ENCODE data around the gene AGAP1.

Gene AGAP1

DNA sequence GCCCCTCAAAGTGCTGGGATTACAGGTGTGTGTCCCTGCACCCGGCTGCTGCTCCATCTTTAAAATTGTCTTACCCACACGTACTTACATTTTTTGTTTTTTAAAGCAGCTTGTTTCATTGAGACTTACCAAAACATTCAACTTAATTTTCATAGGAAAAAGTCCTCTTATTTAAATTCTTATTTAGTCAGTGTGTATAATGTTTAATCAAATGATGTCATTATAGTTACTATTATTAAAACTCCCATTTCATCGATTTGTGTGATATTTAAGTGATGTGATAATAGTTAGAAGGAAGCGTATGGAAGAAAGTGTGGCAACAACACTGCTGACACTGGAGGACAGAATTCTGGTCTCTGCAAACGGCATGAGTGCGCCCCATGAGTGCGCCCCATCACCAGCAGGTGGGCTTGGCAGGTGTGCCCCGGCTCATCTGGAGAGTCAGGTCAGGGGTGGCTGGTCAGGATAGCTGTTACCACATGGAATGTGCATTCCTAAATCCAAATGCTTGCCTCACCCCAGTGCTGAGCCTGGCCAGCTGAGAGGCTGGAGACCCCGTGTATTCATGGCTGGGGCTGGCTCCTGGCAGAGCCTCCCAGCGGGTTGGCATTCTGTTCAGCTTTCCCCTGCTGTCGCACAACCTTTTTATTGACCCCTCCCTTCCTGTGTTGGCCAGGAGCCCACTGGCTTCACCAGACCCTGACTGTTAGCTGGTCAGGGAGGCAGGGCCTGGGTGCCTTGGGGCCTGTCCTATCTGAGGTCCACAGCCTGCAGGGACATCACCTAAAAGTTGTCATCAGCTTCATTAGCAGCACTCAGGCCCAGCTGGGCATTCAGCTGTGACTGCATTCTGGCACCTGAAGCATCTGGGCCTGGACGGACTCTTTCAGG lies 79.7 kb downstream of the AGAP1 start:
- no peak for DNase-seq

DNA sequence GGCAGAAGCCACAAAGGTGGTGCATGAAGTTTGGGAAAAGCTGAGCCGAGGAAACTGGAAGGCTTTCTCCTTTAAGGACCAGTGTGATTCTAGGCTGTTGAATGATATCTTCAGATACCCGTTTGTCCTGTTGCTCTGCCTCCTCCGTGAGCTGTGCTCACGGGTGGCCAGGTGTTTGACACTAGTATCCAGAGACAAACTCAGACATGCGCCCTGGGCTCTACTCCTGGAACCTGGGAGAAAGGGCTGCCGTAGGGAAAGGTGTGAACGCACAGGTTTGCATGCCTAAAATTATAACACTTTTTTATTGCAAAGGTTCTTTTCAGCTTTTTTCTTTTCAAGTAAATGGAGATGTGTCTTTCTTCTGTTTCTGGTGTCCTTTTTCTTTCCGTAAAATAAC lies 81.6 kb downstream of the AGAP1 start:
- no peak for DNase-seq

DNA sequence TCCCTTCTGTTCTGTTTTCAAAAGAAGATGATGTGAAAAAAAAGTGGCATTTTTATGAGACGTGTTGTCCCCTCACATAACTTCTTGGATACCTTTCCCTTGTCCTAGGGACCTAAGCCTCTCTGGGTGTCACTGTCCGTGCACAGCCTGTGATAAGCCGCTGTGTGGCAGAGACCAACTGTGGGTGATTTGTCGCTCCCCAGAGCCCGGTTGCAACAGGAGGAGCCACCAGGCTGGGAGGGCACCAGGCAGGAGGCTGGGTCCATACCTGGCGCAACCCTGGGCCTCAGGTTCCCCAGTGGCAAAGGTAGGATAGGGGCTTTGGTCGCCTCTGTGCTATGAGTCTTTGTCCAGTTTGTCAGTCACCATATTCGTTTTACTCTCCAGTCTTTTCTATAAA lies 82.1 kb downstream of the AGAP1 start:
- DNase-seq: no peak

DNA sequence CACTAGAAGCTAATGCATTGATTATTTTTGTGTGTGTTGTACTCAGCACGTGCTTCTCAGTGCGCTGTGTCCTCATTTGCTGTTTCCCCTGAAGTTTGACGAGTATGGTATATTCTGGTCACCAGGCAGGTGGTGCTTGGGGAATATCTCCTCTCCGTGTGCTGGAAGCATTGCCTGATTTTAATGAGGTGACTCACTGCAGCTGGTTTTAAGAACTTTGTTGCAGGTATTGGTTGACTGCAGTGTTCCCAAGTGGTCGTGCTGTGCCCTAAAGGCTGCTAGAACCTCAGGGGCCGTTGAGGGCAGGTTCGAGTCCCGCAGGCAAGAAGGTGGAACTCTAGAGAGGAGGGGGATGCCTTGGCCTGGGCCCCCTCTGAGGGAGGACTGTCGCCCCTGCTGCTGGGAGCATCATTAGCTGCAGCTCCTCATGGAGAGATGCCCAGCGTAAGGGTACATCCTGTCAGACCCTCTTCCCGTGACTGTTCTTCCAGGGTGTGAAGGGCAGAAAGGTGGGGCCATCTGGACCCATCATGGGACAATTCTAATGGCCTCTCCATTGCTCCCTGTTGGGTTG lies 82.6 kb downstream of the AGAP1 start:
- DNase-seq: no peak

DNA sequence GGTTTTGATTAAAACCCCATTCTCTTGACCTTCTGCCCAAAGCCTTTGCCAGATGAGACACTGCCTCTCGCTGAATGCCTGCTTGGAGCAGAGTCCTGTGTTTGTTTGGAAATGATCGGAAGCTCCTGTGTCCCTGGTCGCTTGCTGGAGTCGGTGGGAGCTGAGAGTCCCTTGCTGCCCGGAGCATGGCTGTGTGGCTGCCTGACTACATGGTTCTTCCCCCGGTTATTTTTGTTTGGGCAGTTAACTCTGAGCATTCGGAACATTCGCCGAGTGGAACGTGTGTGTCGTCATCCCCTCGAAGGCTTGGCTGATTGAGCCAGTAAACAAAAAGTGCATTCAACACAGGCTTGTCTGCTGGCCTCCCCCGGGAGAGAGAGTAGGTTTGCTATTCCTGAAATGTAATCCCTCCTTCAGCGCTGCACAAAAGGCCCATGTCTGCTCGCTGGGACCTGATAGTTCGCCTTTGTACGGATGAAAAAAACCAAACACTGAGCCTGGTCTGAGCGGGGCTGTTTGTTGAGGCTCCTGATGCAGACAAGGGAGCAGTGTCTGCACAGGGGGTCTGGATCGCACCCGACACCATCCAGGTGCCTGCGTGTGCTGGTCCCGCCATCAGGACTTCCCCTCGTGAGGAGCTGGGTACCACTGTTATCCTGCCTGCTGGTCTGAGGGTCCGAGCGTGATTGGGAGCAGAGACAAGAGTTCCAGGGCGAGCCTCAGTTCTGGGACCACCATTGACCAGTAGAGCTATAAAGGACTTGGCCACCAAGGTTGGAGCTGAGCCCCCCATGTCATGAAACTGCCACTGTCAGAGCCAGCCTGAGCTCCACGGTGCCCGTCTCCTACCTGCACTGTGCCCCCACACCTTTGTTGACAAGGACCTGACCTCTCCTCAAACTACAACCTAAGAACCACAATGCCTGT lies 83.8 kb downstream of the AGAP1 start:
- DNase-seq: peak; percentile 63

DNA sequence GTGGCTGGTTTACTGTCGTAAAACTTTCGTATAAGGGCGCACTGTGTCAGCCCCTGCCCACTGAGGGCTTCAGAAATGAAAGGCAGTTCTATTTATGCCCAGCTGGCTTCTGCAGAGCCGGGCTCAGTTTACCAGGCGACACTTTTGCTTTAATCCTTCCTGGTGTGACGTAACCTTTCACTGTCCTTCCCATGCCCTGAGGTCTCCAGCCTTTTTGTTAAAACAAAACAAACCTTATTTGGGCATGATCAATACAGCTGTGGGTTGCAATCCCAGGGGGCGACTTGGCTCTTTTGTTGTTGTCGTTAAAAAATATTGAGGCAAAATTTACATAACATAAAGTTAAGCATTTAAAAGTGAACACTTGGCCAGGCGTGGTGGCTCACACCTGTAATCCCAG lies 85.3 kb downstream of the AGAP1 start:
- no peak for DNase-seq

DNA sequence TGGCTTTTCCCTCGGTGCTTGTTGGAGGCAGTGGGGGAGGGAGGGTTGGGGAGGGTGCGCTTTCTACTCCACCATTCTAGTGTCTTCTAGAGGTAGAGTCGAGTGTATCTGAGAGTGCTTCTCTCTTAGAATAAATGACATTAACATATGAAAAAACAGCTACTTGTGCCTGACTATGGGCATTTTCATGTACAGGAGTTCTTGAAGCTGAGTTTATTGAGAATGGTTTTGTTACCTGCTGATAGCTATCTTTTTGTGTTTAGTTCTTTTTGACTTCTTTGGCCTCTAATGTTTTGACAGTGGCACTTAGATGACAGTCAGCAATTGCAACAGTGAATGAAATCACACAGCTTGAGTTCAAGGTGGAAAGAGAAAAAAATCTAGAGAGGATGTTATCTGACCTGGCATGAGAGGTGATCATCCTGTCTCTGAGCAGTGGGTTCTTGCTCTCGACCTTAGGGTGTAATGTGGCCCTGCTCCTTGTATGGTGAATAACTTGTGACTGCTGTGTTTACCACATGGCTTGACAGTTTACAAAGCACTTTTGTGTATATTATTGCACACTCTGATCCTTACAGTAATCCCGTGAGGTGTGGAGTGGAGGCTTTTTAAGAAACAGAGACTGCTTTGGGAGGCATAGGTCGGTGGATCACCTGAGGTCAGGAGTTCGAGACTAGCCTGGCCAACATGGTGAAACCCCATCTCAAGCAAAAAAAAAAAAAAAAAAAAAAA lies 86.7 kb downstream of the AGAP1 start:
- no peak for DNase-seq

DNA sequence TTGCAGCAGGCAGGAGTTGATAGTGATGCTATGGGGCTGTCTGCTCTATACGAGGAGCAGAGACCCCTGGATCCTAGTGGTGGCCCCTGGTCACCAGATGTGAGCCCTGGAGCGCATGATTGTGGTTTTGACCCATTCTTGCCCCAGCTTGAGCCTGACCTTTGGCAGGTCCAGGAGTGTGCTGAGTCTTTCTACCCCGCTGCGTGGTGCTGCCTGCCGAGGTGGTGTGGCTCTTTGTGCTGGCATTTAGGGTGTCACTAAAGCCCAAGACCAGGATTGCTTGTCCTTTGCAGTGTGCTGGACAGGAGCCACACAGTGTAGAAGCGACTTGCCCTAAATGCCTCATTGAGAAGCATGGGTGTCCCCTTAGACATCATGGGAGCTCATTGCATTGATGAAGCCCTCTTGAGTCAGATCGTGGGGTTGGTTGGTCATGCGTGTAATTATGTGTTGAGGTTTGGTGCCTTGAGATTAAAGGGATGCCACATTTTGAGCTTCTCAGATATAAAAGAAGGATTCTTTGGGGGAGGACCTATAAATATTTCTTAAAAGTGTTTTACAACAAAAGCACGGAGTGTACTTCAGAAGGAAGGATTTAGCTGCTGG lies 88.3 kb downstream of the AGAP1 start:
- no peak for DNase-seq

DNA sequence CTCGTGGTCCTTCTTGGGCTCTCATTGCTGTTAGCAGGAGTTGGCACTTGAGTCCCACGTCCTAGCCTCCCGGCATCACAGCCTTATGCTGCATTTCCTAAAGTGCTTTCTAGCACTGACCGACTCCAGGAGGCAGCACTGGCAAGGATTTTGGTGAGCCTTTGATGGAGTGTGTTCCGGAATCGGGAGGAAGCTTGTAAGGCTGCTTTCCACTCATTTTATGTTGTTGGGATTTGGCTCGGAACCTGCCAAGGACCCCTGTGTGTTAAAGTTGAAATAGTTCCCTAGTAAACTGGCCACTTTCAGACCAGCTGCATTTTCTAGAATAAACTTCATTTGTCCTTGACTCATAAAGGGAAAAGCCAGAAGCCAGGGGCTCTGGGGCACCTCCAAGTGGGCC lies 88.9 kb downstream of the AGAP1 start:
- no peak for DNase-seq

DNA sequence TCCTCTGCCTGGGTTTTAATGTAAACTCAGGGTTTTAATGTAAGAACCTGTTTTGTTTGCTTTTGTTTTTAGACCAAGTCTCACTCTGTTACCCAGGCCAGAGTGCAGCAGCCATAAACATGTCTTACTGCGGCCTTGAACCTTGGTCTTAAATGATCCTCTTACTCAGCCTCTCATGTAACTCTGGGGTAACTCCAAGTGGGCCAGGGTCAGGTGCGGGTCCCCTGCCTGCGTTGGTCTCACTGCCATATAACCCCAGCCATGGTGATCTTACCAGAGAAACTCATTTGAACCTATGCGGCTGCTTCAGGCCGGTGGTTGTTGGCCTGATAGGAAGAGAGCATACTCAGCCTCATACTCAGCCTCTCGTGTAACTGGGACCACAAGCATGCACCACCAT lies 89.3 kb downstream of the AGAP1 start:
- no peak for DNase-seq

DNA sequence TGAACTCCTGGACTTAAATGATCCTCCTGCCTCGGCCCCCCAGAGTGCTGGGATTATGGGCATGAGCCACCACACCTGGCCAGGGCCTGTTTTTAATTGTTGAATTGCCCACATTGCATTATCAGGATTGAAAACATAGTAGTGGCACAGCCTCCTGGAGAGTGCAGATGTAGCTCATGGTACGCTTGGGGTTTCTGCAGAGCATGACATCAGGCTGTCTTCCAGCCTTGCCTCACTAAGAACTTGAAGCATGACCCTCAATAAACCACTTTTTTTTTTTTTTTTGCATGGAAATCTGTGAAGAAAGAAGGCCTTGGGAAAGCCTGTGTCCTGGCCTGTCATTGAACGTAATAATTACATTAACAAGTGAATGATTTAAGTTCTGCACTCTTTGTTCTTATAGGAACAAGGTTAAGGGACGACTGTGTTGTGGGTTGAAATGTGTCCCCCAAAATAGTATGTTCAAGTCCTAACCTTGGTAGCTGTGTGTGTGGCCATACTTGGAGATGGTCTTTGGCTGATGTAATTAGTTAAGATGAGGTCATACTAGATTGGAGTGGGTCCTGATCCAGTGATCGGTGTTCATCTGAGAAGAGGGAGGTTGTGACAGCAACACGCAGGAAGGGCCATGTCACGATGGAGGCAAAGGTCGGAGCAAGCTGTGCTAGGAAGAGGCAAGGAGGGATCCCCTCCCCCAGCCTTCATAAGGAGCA lies 90.2 kb downstream of the AGAP1 start:
- DNase-seq: no peak

DNA sequence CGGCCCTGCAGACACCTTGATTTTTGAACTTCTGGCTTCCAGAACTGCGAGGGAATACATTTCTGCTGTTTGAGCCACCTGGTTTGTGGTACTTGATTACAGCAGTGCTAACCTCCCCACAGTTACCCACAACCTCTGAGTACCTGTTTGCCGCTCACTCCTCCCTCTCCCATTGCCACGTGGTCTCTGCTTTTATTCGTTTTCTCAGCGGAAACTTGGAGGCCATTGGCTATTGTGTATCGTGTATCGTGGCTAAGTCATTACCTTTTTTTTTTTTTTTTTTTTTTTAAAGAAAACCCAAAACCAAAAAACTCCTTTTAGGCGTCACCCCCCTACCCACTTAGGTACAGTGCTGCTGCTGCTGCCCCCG lies 90.8 kb downstream of the AGAP1 start:
- no peak for DNase-seq

DNA sequence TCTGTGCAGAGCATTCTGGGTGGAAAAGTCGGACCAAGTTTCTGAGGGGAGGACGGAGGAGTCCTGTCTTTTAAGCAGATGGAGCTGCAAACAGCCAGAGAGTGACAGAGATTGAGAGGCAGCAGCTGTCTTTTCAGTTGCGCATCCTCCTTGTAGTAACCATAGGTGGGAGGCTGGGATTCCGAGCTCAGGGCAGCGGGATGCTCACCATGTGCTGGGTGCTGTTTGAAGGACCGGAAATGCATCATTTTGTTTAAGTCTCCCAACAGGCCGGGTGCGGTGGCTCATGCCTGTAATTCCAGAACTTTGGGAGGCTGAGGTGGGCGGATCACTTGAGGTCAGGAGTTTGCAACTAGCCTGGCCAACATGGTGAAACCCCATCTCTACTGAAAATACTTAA lies 93.4 kb downstream of the AGAP1 start:
- DNase-seq: peak; percentile 4

DNA sequence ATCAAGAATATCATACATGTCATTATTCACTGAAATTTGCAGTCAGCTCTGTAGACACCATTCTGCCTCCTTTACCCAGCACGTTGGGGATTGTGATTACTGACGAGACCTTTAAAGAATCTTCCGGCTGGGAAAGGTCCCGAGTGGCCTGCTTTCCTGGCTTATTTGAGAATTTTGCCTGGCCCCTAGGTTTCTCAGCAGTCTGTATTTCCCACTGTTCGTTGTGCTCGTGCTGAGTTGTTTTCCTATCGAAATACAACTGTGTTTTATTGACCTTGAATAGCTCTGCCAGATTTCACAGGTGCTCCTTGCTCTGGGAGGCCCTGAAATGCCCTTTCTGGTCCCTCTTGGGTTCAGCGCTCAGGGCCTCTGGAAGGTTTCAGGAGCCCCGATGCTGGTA lies 94.9 kb downstream of the AGAP1 start:
- no peak for DNase-seq

DNA sequence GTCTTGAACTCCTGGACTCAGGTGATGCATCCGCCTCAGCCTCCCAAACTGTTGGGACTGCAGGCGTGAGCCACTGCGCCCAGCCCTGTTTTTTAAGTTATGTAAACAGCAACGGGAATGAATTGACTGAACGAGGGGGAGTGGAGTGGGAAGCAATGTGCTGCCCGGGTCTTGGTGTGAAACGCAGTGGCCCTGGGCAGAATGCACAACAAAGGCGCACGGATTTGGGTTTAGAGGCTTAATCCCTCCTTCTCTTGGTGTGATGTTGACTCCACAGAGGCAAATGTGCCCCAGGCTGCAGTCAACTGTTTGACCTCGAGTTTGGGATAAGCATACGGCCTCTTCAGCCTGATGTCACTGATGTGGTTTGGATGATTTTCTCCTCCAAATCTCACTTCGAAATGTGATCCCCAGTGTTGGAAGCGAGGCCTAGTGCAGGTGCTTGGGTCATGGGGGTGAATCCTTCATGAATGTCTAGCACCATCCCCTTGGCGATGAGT lies 97.4 kb downstream of the AGAP1 start:
- DNase-seq: no peak

DNA sequence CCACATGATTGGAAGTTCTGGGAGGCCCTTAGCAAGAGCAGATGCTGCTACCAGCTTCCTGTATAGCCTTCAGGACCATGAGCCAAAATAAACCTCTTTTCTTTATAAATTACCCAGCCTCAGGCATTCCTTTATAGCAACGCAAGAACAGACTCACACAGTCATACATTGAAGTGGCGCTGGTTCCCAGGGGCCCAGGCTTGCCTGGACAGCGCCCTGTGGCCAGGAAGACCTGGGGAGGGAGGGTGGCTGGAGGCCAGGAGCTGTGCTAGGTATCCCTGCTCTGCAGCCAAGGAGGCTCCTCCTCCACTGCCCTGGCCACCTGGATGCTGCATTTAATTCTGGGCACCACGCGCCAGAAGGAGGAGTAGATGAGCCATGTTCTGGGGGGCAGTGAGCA lies 98.1 kb downstream of the AGAP1 start:
- DNase-seq: no peak

DNA sequence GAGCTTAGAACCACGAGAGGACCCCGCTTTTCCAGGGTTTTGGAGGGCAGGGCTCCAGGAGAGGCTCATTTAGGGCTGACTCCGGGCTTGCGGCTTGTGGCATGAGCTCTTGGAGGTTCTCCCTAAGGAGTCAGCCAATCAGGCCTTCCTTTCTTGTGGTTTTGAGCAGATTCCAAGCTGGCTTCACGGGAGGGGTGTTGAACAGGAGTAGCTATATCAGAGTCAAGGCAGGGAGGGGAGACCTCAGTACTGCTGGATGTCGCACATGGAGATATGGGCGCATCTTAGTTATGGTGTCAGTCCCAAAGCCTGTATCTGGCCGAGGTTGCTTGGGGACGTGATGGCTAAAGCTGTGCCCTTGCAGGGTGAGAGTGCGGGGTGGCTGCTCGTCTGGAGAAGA lies 98.6 kb downstream of the AGAP1 start:
- DNase-seq: peak; percentile 31

DNA sequence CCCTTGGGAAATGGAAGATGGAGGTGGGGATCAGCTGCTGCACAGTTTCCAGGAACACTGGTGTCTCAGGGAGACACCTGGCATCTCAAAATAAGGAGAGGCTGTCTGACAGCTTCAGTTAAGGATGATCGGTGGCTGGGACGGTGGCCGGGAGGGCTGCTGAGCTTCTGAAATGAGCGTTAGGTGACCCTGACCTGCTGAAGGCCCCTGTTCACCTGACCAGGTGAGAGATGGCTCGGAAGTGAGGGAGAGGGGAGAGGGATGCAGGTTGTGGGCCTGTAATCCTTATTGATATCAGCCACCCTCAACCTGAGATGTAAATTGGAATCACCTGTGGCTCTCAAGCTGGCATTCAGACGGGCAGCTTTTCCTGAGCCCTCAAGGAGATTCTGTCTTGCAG lies 99.0 kb downstream of the AGAP1 start:
- DNase-seq: peak; percentile 31

DNA sequence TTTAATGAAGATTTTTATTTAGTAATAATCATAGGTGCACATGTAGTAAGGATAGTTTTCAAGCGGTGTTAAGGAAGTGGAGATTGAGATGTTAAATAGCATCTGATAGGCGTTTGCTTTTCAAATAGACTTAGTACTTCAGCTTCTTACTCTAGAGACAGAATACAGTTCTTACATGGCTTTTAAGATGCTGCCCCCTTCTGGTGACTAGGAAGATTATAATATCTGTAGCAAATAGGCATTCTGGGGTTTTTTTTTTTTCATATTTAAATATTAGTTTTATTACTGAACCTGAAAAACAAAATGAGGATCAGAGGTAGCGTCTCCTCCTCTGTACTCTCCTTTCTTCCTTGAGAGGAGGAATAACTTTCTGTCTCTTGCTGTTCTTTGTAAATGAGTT lies 100.2 kb downstream of the AGAP1 start:
- DNase-seq: peak; percentile 87

DNA sequence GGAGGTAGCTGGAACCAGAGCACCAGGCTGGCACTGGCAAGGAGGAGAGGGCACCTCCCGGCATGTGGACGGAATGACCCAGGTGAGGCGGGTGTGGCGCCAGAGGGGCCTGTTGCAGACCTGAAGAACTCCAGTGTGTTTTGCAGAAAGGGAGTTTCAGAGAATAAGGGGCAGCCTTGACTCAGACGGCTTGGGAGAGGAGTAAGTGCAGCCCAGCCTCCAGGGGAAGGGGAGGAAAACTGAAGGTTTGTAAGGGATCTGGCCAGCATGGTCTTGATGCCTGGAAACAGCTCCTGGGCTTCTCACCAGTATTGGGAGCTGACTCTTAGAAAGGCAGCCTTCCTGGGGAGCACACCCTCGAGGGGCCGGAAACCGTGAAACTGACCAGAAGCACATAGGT lies 101.1 kb downstream of the AGAP1 start:
- DNase-seq: no peak

DNA sequence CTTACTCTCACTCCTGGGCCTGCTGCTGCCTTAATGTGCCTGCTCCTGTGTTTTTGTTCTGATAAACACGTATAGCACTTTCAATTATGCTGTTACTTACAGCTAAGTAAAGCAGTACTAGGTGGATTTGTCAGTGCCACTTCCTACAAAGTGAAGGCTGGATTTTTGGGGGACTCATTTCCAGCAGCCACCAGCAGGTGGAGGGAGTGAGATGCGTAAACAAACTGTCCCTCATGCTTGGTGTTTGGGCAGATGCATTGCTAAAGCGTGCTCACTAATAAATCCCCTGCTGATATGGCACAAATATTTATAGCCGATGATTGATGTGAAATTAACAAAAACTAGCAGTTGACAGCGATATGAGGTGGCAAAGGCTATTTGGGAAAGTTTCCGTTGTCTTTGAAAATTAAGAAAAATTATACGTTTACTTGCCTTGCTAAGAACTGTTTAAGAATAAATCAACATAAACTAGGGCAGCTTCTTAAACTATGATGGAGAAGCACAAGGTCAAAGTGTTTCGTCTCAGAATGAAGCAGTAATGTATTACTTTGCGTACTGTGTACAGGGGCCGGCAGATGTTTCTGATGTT lies 101.7 kb downstream of the AGAP1 start:
- peak; percentile 53 for DNase-seq
